ENCODE data around the gene SLC13A3. TPM values are rescaled to one million over a fixed set of nuclear protein-coding genes. Genes with fewer than 3 reads are reported as not detected.

The SLC13A3 gene
- total RNA-seq, 1 donor from 2014 or later: 0.12 TPM

DNA sequence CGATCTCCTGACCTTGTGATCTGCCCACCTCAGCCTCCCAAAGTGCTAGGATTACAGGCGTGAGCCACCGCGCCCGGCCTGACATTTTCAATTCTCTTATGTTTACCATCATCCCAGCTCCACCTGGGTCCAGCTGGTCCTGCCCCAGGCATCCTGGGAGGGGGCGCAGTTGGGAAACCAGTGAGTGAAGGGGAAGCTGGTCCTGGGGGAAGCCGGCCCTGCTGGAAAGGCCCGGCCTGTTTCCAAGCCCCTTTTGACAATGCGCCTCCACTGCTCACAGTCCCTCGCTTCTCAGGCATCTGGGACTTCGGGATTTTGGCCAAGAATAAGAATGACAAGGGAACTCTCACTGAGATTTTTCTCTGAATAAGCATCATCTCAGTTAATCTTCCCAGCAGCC, 14.2 kb downstream of the SLC13A3 start:
- intact Hi-C loops (cut with micrococcal nuclease): no loop called here

DNA sequence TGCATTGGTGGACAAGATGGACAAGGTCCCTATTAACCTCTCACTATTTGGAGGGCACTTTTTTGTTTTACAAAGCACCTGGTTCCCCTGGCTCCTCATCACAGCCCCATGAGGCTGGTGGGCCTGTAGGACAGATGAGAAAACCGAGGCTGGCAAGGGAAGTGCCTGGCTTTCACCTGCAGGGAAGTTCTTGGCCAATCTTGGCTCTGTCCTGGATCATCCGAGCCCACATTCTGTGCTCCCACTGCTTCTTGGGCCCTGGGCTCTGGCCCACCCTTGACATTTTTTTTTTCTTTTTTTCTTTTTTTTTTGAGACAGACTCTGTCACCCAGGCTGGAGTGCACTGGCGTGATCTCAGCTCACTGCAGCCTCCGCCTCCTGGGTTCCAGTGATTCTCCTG, 14.7 kb downstream of the SLC13A3 start:
- intact Hi-C loops (cut with micrococcal nuclease): no loop called here

DNA sequence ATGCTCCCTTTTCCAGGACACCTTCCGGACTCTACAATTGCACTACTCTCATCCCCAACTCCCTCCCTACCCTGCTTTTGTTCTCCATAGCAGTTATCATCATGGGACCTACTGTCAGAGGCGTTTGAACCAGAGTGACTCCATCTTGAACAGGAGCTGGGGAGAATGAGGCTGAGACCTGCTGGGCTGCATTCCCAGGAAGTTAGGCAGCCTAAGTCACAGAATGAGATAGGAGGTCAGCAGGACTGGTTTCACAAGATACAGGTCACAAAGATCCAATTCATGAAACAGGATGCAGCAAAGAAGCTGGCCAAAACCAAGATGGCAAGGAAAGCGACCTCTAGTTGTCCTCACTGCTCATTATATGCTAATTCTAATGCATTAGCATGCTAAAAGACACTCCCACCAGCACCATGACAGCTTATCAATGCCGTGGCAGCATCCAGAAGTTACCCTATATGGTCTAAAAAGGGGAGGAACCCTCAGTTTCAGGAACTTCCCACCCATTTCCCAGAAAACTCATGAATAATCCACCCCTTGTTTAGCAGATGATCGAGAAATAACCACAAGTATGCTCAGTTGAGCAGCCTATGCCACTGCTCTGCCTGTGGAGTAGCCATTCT, 15.6 kb downstream of the SLC13A3 start:
- intact Hi-C loops (cut with micrococcal nuclease): no loop called here

DNA sequence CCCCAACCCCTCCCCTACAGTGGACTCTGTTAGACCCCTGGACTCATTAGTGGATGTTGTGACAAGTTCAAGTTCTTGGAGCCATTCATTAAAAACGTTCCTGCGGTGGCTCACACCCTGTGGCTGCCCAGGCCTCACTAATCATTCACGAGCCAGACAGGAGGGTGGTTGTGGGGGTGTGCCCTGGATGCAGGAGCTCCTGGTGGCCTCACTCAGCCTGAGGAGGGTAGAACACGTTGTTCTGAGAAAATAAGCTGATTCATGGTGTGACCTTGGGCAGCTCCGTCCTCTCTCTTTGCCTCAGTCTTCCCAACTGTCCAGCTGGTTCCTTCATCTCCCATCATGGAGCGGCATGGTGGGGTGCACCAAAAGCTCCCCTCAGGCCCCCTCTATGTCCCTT, 16.7 kb downstream of the SLC13A3 start:
- intact Hi-C loops (cut with micrococcal nuclease): no loop called here

DNA sequence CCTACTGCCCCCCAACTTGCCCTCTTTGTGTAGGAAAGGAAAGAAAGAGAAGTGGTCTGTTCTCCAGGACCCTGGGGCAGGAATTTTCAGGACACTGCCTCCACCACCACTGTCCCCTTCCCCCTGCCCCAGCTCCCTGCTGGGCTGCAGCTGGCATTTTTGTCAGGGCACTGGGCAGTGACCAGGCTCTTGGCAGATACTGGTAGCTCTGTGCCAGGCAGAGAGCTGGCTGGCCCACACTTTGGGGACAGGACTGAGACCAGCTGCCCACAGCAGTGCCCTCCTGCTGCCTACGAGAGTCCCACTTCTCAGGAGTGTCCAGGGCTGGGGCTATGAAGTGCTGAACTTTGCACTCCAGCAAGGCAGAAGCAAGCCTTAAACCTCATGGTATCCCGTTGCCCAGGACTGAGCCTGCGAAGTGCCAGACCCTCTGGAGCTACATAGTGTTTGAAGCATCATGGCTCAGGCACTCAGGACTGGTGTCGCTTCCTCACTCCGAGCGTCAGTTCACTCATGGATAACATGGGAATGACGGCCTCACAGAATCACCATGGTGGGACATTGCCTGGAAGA, 19.3 kb downstream of the SLC13A3 start:
- intact Hi-C loops (cut with micrococcal nuclease): no loop called here

DNA sequence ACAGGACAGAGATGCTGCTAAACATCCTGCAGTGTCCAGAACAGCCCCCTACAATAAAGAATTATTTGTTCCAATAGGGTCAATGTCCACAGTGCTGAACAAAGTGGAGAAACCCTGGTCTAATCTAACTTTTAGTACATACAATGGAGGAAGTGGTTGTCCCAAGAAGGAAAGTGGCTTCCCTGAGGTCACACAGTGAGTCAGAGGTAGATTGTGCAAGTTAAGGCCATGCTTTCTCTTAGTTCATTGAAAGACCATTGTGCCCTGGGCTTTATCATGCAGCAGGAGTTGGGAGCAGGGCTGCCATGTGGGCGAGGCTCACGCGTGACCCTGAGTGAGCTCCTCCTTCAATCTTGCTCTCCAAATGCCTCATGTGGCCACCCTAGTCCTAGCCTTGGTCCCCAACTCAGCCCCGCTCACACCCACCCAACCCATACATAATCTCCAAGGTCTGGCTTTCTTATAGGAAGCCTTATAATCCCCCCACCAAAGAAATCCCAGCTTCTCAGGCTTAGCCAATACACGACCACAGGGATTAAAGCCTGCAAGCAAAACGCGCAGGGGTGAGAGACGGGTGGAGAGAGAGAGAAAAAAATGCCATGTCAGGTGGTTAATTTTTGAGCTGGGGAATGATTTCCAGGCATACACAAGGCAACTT, 19.9 kb downstream of the SLC13A3 start:
- intact Hi-C loops (cut with micrococcal nuclease): no loop called here

DNA sequence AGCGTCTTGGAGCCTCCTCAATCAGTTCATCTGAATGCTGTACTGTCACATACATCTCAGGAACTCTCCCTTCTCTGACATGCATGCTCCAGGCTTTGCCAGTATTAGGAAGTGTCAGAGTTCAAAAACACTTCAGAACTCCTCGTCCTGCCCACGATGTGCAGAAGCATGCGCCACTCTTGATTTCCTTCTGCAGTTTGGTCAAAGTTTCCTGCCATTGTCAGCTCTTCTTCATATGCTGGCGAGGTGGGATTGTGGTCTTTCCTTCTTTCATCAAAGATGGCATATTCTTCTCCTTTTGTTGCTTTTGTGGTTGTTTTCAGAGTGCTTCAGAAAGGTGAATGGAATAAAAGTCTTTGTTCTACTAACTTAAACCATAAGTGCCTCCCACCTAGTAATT, 21.0 kb downstream of the SLC13A3 start:
- intact Hi-C loops (cut with micrococcal nuclease): no loop called here

DNA sequence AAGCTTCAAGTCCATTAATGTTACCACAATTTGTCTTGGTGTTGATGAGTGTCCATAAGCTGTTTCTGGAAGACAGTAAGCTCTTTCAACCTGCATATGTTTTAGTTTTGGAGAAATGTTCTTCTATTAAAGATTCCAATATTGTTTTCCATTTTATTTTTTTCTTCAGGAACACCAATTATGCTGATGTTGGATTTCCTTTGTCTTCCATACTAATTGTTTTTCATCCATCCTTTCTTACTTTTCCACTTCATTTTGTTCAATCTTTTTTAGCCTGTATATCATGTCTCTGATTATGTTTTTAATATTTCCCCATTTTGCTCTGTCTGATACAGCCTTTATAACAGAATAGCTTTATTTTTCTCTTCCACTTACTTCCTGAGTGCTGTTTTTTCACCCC, 21.9 kb downstream of the SLC13A3 start:
- intact Hi-C loops (cut with micrococcal nuclease): no loop called here

DNA sequence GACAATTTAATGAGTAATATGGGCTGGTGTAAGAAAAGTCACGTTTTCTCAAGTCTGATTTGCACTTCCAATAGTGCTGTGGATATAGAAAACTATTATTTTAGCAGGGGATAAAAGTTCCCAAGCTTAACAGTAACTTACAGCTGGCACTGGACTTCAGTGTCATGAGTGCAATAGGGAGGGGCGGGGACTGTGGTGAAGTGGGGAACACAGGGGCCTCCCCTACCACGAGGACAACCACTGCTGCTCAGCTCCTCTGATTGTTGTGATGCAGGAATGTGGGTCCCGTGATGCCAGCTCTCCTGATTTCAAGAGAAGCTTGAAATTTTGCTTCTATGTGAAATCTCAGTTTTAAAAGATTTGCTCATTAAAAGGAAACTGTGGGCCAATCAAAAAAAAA, 24.0 kb downstream of the SLC13A3 start:
- intact Hi-C loops (cut with micrococcal nuclease): no loop called here

DNA sequence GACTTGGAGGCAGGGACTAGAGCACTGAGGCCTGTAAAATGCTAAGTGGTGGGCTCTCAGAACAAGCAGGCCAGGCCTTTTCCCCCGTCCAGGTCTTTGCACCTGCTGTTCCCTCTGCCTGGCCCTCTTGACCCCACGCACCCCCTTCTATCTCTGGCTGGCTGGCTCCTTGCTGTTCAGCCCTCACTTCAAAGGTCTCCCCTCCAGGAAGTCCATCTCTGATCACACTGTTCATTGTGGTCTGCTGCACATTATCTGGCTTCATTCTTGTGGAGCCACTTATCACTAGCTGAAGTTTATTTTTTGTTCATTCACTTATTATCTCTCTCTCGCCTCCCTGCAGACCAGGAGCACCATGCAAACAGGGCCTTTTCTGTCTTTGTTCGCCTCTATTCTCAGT, 24.5 kb downstream of the SLC13A3 start:
- intact Hi-C loops (cut with micrococcal nuclease): no loop called here

DNA sequence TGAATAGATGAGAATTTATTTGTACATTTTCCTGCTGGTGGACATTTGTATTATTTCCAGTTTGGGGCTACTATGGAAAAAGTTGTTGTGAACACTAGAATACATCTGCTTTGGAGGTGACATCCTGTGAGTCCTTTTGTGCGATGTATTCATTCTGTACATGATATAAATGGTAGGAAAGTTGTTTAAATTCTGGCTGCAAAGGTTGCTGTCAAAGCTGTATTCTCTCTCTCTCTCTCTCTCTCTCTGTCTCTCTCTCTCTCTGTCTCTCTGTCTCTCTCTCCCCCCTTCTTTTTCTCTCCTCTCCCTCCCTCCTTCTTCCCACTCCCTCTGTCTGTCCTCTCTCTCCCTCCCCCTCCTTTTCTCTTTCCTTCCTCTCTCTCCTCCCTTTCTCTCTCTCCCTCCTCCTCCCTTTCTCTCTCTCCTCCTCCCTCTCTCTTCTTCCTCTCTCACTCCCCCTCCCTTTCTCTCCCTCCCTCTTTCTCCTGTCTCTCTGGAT, 25.3 kb downstream of the SLC13A3 start:
- intact Hi-C loops (cut with micrococcal nuclease): no loop called here

DNA sequence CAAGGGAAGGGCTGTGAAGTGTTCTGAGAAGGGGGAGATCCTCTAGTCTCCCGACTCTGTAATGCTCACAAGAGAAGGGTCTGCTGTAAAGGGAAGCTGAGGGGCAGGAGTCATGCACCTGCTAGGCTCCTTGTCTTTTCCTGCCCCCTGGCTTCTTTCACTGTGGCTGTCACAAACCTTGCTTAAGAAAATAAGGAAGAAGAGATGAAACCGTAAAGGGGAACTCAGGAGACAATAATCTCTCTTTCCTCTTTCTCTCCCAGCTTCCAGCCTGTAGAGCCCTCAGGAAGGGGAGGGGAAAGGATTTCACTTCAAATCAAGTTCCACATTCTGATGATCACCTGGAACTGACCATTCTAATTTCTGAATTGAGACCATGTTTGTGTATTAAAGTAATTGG, 26.3 kb downstream of the SLC13A3 start:
- intact Hi-C loops (cut with micrococcal nuclease): no loop called here

DNA sequence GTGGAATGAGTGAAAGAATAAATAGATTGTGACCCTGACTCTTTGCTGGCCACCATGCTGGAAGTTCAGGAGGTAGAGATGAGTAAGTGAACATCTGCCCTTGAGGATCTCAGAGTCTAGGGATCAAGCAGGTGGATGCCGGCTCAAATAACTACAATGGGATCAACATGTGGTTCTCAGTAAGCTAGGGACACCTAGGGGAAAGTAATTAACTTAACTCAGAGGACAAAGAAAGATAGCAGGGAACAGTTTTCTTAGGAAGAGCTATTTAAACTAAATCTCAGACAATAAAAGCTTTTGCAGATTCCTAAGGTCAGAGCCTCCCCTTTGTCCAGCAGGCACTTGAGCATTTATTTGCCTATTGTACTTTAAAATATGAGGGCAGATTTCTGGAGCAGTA, 29.1 kb downstream of the SLC13A3 start:
- intact Hi-C loops (cut with micrococcal nuclease): no loop called here

DNA sequence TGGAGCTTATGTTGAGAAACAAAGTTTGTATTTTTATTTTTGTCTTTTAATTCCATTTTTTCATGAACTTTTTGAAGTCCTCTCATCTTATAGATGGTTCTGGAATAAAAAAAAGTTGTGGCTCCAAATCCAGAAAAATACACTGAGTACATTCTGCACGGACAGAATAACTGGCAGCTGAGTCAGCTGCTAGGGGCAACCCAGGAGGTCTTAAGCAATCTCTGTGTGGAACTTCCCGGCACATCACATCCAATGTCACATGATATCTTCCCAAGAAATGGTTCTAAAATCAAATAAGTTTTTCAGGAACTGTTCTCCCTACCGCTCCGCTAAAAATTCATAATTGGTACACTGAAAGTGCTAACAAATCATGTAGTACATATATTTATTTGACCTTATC, 29.8 kb downstream of the SLC13A3 start:
- intact Hi-C loops (cut with micrococcal nuclease): no loop called here

DNA sequence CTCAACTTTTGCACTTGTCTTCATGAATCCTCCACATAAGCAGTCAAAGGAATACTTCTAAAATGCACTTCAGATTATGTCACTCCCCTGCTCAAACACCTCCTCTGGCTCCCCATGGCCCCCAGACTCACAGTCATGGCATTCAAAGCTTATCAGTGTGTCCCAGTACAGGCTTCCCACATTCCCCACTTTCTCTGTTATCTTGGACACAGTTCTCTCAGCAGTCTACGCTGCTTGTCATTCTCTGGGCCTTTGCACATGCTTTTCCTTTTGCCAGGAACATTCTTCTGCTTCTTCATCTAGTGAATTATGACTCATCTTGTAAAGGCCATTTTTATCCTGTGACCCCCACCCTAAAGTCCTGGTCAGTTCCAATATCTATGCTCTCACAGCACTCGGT, 31.8 kb downstream of the SLC13A3 start:
- intact Hi-C loops (cut with micrococcal nuclease): no loop called here

DNA sequence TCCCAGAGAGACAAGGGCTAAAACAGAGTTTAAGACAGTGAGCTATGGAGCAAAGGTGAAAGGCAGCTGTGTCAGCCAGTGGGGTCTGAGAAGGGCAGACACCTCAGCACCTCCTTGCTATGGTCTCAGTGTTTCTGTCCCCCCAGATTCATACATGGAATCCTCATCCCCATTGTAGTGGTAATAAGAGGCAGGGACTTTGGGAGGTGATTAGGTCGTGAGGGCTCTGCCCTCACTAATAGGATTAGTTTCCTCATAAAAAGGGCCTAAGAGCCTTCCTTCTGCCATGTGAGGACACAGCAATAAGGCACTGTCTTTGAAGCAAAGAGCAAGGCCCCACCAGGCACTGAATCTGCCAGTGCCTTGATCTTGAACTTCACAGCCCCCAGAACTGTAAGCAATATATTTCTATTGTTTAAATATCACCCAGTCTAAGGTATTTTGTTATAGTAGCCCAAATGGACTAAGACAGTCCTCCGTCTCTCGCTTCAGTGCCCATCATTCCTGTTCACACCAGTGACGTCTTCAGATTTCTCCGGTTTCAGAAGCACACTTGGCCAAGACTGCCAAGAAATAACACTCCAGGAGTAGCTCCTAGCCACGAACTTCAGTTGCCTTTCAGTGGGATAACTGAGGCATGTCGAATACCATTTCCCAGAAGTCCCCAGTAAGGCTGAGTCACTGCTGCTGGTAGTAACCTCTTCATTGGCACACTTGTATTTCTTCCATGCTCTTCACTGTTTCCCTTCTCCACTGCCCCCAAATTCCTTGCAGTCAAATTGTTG, 32.8 kb downstream of the SLC13A3 start:
- intact Hi-C loops (cut with micrococcal nuclease): no loop called here

DNA sequence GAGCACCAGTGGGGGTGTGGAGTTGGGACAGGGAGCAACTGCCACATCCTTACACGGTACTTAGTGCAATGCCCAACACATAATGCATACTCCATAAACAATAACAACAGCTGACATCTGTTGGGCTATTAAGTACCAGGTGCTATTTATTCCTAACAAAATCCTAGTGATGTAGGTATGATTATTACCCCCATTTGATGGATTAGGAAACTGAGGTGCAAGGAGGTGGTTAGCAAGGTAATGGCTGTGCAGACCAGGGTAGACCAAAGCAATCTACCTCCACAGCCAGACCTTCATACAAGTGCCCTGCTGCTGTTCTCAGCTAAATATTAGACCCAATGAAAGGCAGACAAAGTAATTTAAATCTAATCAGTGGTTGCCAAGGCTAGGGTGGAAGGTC, 36.8 kb downstream of the SLC13A3 start:
- intact Hi-C loops (cut with micrococcal nuclease): no loop called here

DNA sequence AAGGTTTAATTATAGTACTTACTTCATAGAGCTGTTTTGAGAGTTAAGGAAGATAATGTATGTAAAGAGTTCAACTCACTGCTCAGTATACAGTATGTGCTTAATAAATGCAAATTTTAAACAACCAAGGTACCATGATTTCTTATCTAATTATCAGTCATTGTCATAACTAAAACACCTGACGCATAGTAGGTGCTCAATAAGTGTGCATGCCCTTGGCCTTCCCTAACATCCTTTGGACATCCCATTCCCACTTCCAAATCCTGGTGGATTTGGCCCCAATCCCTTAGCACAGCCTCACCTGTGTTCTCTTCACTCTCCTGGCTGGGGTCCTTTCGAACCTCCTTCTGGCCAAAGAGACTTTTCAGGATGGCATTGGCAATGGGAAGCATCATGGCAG, 41.1 kb downstream of the SLC13A3 start:
- intact Hi-C loops (cut with micrococcal nuclease): no loop called here

DNA sequence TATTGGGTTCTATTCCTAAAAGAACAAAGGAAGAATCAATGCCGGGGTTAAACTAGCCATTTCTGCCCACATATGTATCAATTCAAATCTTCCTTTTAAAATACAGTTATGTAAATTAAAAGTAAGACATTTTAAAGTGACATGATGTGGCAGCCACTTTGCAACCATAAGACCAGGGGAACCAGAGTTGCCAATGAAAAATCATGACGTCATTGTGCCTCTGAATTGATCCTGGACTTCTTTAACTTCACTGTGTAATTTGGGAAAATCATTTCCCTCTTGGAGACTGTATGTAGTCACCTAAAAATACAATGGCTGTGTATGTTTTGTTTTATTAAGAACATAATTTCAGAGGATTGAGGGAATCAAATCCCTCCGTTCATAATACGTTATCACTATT, 42.2 kb downstream of the SLC13A3 start:
- intact Hi-C loops (cut with micrococcal nuclease): no loop called here

DNA sequence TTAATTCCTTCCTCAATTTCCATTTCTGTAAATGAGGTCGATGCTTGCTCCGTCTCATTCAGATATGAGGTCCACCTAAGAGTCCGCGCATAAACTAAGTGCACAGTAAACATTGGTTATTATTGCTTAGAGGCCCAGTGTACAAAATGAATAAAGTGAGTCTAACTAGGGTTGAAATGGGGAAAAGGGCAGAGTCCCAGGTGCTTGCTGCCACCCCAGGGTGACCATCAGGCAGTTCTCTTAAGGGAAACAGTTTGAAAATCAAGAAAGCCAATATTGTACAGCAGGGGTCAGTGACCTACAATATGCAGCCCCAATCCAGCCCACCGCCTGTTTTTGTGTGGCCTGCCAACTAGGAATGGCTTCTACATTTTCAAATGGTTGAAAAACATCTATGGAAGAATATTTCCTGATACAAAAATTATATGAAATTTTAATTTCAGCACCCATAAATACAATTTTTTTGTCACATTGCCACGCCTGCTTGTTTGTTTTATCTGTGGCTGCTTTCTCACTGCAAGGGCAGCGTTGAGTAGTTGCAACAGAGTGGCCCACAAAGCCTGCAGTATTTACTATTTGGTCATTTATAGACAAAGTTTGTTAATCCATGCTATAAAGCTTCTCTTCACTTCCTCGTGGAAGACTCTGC, 43.3 kb downstream of the SLC13A3 start:
- intact Hi-C loops (cut with micrococcal nuclease): loop anchor here (1.0 kb wide), 1 partner anchor 9 kb away; no protein-coding TSS in a partner anchor

DNA sequence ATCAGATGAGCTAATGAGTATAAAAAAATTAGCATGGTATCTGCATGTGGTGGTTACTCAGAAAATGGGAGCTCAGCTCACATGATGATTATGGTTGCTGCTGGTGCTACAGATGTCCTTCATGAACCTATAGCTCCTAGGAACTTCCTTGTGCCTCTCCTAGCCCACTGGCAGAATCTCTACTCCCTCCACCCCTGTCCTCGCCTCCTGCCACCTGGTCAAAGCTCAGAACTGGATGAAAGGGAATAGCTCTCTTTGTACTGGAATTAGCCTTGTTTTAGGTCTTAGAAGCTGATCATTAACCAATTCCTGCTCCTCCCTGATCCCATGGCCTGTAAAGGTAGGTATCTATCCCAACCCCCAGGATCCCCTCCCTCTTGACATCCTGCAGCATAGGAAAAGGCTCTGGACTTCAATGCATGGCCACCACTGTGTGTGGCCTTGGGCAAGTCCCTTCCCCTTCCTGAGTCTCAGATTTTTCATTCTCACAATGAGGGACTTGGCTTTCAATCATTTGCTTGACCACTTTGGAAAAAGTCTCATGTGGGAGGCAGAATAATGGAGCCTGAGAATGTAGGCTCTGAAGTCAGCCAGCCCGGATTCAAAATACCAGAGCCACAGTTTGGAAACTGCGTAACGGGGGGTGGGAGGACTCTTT, 43.9 kb downstream of the SLC13A3 start:
- intact Hi-C loops (cut with micrococcal nuclease): loop anchor here (1.0 kb wide), 1 partner anchor 8 kb away; no protein-coding TSS in a partner anchor

Data from T-helper 1 cell treated with Interleukin-12 subunit alpha and Interleukin-12 subunit beta and Interleukin-4 antibody, amounts not matched to agents 30 ng/mL and 1 ng/mL, for 36 hours (primary cell).